ENCODE results near the gene KIF20B. TPM values are rescaled to one million over a fixed set of nuclear protein-coding genes. Genes with fewer than 3 reads are reported as not detected.

Gene KIF20B
- total RNA-seq, 1 experiment from 2014 or later = 48.1 TPM

- Histone ChIP-seq H3K36me3 (ENCODE audit: control insufficient read depth, insufficient read depth, low read length) (no peaks in the 10 kb centered on the region), H3K9me3 (ENCODE audit: control insufficient read depth, insufficient read depth, low read depth, low read length) (no peaks in the 10 kb centered on the region), H3K4me1 (ENCODE audit: control insufficient read depth, insufficient read depth, low read length) (no peaks in the 10 kb centered on the region), H3K27me3 (ENCODE audit: control insufficient read depth, insufficient read depth, low read length) (no peaks in the 10 kb centered on the region; the same call in 1 of the 2 replicates), H3K4me3 (ENCODE audit: low read depth in 2 of 2, low read length in 2 of 2) (no peak overlapping the region), H3K27ac (ENCODE audit: low read length) (no peak overlapping the region)
- TF ChIP-seq REST (IDR thresholded peaks at IDR 0.05; ENCODE audit: insufficient read depth in 1 of 2, low read depth in 2 of 2, low read length in 1 of 2) (no peak), SIN3A (IDR thresholded peaks at IDR 0.05; ENCODE audit: borderline replicate concordance, insufficient read depth, low read depth, low read length) (no peak), POLR2AphosphoS5 (IDR thresholded peaks at IDR 0.05; ENCODE audit: low read depth, low read length) (no peak), TCF7L2 (IDR thresholded peaks at IDR 0.05; ENCODE audit: low read depth, low read length) (no peak), CTCF (IDR thresholded peaks at IDR 0.05) (no peak)
- ATAC-seq (no peak; the same call in 1 of the 2 replicates), DNase-seq (ENCODE audit: low read depth, low spot score) (no peak)
- intact Hi-C loops (cut with micrococcal nuclease; ENCODE audit: unreplicated experiment) = no loop called here
- CTCF ChIA-PET = no interaction called here
- in situ Hi-C loops (cut with HindIII; ENCODE audit: low pct_unique_long_range_greater_than_20kb, low sequenced_read_pairs) = no loop called here
- POLR2A ChIA-PET = no interaction called here
- BruUV-seq (replicated peaks) = no TSS peak
These were observed 32.9 kb upstream of the KIF20B start for GRCh38 chr10:89668386-89669071.

- intact Hi-C loops (cut with micrococcal nuclease; ENCODE audit: unreplicated experiment) = no loop called here
- H3K36me3 ChIP-seq (ENCODE audit: control insufficient read depth, insufficient read depth, low read length) = no peaks in the 10 kb centered on the region
- ChIA-PET POLR2A (no interaction called here), CTCF (no interaction called here)
- no peaks in the 10 kb centered on the region; the same call in 1 of the 2 replicates for H3K27me3 ChIP-seq (ENCODE audit: control insufficient read depth, insufficient read depth, low read length)
- H3K9me3 ChIP-seq (ENCODE audit: control insufficient read depth, insufficient read depth, low read depth, low read length) = no peaks in the 10 kb centered on the region
- no peak overlapping the region for H3K4me3 ChIP-seq (ENCODE audit: low read depth in 2 of 2, low read length in 2 of 2)
- TF ChIP-seq CTCF (IDR thresholded peaks at IDR 0.05) (no peak), REST (IDR thresholded peaks at IDR 0.05; ENCODE audit: insufficient read depth in 1 of 2, low read depth in 2 of 2, low read length in 1 of 2) (no peak), TCF7L2 (IDR thresholded peaks at IDR 0.05; ENCODE audit: low read depth, low read length) (no peak), POLR2AphosphoS5 (IDR thresholded peaks at IDR 0.05; ENCODE audit: low read depth, low read length) (no peak), SIN3A (IDR thresholded peaks at IDR 0.05; ENCODE audit: borderline replicate concordance, insufficient read depth, low read depth, low read length) (no peak)
- BruUV-seq (replicated peaks) = no TSS peak
- H3K4me1 ChIP-seq (ENCODE audit: control insufficient read depth, insufficient read depth, low read length) = no peaks in the 10 kb centered on the region
- DNase-seq (ENCODE audit: low read depth, low spot score) (no peak), ATAC-seq (no peak)
- in situ Hi-C loops (cut with HindIII; ENCODE audit: low pct_unique_long_range_greater_than_20kb, low sequenced_read_pairs) = no loop called here
- H3K27ac ChIP-seq (ENCODE audit: low read length) = no peak overlapping the region
These were observed 31.4 kb upstream of the KIF20B start for GRCh38 chr10:89669985-89670384.
